Heart right ventricle (tissue), 16 donors: ENCODE data around the gene LATS1. TPM values are rescaled to one million over a fixed set of nuclear protein-coding genes. Genes with fewer than 3 reads are reported as not detected.

Experiments
- ATAC-seq, 8 donors: fragments of 200-7000 bp; cut with Tn5 transposase; one replicate each; pipeline ENCODE4 v1.9.1; 2020; ENCODE audit warnings: mild to moderate bottlenecking in 8 of 8, moderate library complexity in 8 of 8, moderate number of reproducible peaks in 1 of 8
- DNase-seq, 2 donors: peaks; one replicate each; pipeline ENCODE4 v3.0.0-alpha.2; 2020
- H3K27ac ChIP-seq, 10 donors: fragments of 200-600 bp; sonication (generic) in 2 of 10; one replicate each; pipeline versions ENCODE4 v1.5.0 to v1.8.0; 2020 to 2022; ENCODE audit warnings: mild to moderate bottlenecking in 3 of 10
- H3K27me3 ChIP-seq, 7 donors: fragments of 200-600 bp; one replicate each; pipeline ENCODE4 v1.8.0; 2021 to 2022; ENCODE audit warnings: mild to moderate bottlenecking in 2 of 7
- H3K36me3 ChIP-seq, 9 donors: fragments of 200-600 bp; sonication (generic) in 1 of 9; one replicate each; pipeline versions ENCODE4 v1.5.0 to v1.8.0; 2020 to 2022; ENCODE audit warnings: mild to moderate bottlenecking in 2 of 9
- H3K4me1 ChIP-seq, 9 donors: fragments of 200-600 bp; sonication (generic) in 1 of 9; one replicate each; pipeline versions ENCODE4 v1.5.0 to v1.8.0; 2020 to 2022; ENCODE audit warnings: mild to moderate bottlenecking in 4 of 9
- H3K4me3 ChIP-seq, 10 donors: fragments of 200-600 bp; sonication (generic) in 2 of 10; one replicate each; pipeline versions ENCODE4 v1.5.0 to v1.8.0; 2020 to 2022; ENCODE audit warnings: mild to moderate bottlenecking in 7 of 10, moderate library complexity in 2 of 10
- H3K9me3 ChIP-seq, 11 donors: fragments of 200-600 bp in 10 of 11; sonication (generic) in 2 of 11; one replicate each; pipeline versions ENCODE4 v1.5.0 to v1.8.0; 2013 to 2022; ENCODE audit warnings: mild to moderate bottlenecking in 2 of 11, control low read depth in 1 of 11, moderate library complexity in 1 of 11
- WGBS, 2 donors: extraction: QIAGEN DNeasy Blood & Tissue Kit; methylation state at CpG; one replicate each; pipeline ENCODE4 v1.1.7; 2013; ENCODE audit warnings: inconsistent platforms in 1 of 2; 5-methylcytosine and 5-hydroxymethylcytosine counted together
- intact Hi-C, 10 donors: fragments of 100-400 bp; cut with DNase I; formaldehyde crosslinking; loops; one replicate each; pipeline versions ENCODE4 v1.11.1 to v1.14.2; 2022
- polyA plus RNA-seq, 2 donors: library from polyadenylated mRNA; stranded (reverse); fragments of 200-250 nt; gene quantifications; one replicate each; pipeline ENCODE4 v1.2.3, GENCODE V29; 2013
- total RNA-seq, 10 donors: library from RNA; stranded (reverse); fragmentation: NEBNext Ultra II Directional in 3 of 10; extraction: Animal tissue kit (Norgen Biotek cat#: 25700) in 3 of 10; gene quantifications; one replicate each; pipeline versions ENCODE4 v1.2.1 to v1.2.4, GENCODE V29; 2021 to 2023
- TF ChIP-seq, protein P1 (sequence below), 9 donors: fragments of 200-600 bp; sonication (generic) in 2 of 9; IDR thresholded peaks; one replicate each; pipeline versions ENCODE4 v1.5.0 to v1.8.0; 2021 to 2022; ENCODE audit warnings: antibody characterized with exemption in 9 of 9, mild to moderate bottlenecking in 5 of 9, moderate library complexity in 1 of 9
- donor health status: Arrhythmogenic right ventricular cardiomyopathy.
- donor health status: ischemic (EF 13 %, LVEDD 7.1; RV severe dilation, severe dysfunction).
- donor health status: healthy with polysubstance abuse.
- donor health status: DM: no; HTN: yes; CAD: no.
- donor health status: DM: no; HTN: no; CAD: no.
- donor health status: ischemic (EF 25% LVEDD 6.9; RV normal size, moderate dysfunction).
- donor health status: ischemic (EF 25% LVEDD 5.7; RV mildly dilated, moderate dysfunction).
- donor health status: healthy.
- donor health status: DM: yes; HTN: yes; CAD: no.
- donor health status: Ischemic cardiomyopathy.
- donor health status: ischemic (EF 35%, LVEDD 5.7; RV mildly dilated, moderate dysfunction).
- donor health status: nonischemic (EF 11% LVEDD 7.7; RV severe dilation, severe dysfunction).
- donor health status: DM: yes; HTN: yes; CAD: no.
- donor health status: PGD.
- donor health status: ischemic (EF 29% LVEDD 5.4; RV normal size, mild dysfunction).
- donor health status: nonischemic (EF 23%, LVEDD 6.1; RV moderate dilation, normal function).

The LATS1 gene
- total and polyA plus RNA-seq, 12 donors: 2.9 to 16.9 (median 12.8) TPM

GRCh38 chr6:149701714-149702113 lies 16.2 kb downstream of the LATS1 start:
- Histone ChIP-seq H3K27ac (peak overlapping the region in 1 of 10 donors; percentile 8), H3K36me3 (peaks cover 0 to 47% (median 0%) of the 10 kb centered on the region in 9 donors), H3K27me3 (no peaks in the 10 kb centered on the region), H3K4me3 (no peak overlapping the region), H3K4me1 (peaks cover 0 to 56% (median 26%) of the 10 kb centered on the region in 9 donors), H3K9me3 (no peaks in the 10 kb centered on the region)
- intact Hi-C loops: no loop called here
- DNase-seq: no peak
- no peak for ATAC-seq
- TF ChIP-seq, protein P1, sequence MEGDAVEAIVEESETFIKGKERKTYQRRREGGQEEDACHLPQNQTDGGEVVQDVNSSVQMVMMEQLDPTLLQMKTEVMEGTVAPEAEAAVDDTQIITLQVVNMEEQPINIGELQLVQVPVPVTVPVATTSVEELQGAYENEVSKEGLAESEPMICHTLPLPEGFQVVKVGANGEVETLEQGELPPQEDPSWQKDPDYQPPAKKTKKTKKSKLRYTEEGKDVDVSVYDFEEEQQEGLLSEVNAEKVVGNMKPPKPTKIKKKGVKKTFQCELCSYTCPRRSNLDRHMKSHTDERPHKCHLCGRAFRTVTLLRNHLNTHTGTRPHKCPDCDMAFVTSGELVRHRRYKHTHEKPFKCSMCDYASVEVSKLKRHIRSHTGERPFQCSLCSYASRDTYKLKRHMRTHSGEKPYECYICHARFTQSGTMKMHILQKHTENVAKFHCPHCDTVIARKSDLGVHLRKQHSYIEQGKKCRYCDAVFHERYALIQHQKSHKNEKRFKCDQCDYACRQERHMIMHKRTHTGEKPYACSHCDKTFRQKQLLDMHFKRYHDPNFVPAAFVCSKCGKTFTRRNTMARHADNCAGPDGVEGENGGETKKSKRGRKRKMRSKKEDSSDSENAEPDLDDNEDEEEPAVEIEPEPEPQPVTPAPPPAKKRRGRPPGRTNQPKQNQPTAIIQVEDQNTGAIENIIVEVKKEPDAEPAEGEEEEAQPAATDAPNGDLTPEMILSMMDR (IDR thresholded peaks at IDR 0.05): no peak
- 74 to 75% methylated on average over 7 of the region's 7 CpGs for whole genome bisulfite sequencing, 2 donors

DNA sequence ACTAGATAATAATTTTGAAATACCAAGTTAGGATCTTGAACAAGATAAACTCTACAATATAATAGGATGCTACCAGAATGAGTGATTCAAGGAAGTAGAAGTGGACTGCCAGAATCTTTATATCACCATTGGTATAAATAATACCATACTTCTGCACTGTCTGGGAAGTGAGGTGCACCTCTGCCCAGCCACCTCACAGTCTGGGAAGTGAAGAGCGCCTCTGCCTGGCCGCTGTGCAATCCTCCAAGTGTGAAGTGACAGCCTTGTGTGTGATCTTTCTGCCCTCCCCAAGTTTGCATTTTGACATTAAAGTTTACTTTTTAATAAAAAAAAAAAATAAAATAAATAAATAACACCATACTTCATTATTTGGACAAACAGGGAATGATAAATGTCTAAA lies 18.8 kb downstream of the LATS1 start:
- DNase-seq (no peak), ATAC-seq (no peak)
- Histone ChIP-seq H3K9me3 (no peaks in the 10 kb centered on the region), H3K4me1 (peaks cover 0 to 48% (median 19%) of the 10 kb centered on the region in 9 donors), H3K4me3 (no peak overlapping the region), H3K27me3 (no peaks in the 10 kb centered on the region), H3K36me3 (peaks cover 0 to 72% (median 0%) of the 10 kb centered on the region in 9 donors), H3K27ac (no peak overlapping the region)
- 98 to 100% methylated on average over 2 of the region's 2 CpGs for WGBS, 2 donors
- intact Hi-C loops: no loop called here
- TF ChIP-seq, protein P1 (IDR thresholded peaks at IDR 0.05): no peak

DNA sequence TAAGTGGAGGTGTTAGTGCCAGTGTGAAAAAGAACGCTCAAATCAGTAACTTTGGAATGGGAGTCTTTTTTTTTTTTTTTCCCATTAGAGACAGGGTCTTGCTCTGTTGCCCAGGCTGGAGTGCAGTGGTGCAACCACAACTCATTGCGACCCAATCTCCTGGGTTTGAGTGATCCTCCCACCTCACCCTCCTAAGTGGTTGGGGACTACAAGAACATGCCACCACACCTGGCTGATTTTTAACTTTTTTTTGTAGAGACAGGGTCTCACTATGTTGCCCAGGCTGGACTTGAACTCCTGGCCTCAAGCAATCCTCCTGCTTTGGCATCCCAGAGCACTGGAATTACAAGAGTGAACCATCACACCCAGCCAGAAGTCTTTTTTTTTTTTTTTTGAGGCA lies 19.7 kb downstream of the LATS1 start:
- peaks cover 0 to 82% (median 3%) of the 10 kb centered on the region in 9 donors for H3K36me3 ChIP-seq
- ATAC-seq (no peak), DNase-seq (no peak)
- no peaks in the 10 kb centered on the region for H3K9me3 ChIP-seq
- no peak overlapping the region for H3K4me3 ChIP-seq
- H3K27ac ChIP-seq: no peak overlapping the region
- 96 to 98% methylated on average over 2 of the region's 2 CpGs for WGBS, 2 donors
- H3K4me1 ChIP-seq: peaks cover 0 to 43% (median 19%) of the 10 kb centered on the region in 9 donors
- H3K27me3 ChIP-seq: no peaks in the 10 kb centered on the region
- intact Hi-C loops: no loop called here
- TF ChIP-seq, protein P1 (IDR thresholded peaks at IDR 0.05): no peak

- Histone ChIP-seq H3K36me3 (peaks cover 0 to 91% (median 7%) of the 10 kb centered on the region in 9 donors), H3K4me1 (peaks cover 0 to 34% (median 19%) of the 10 kb centered on the region in 9 donors), H3K4me3 (no peak overlapping the region), H3K9me3 (no peaks in the 10 kb centered on the region), H3K27ac (no peak overlapping the region), H3K27me3 (no peaks in the 10 kb centered on the region)
- no peak for ATAC-seq
- TF ChIP-seq, protein P1 (IDR thresholded peaks at IDR 0.05): no peak
- no peak for DNase-seq
- intact Hi-C loops: no loop called here
- WGBS, 2 donors: 40 to 56% methylated on average over 1 of the region's 1 CpG
Observed at GRCh38 chr6:149696901-149697300, 21.0 kb downstream of the LATS1 start.
